ENCODE results near the gene TMEM86A.

The TMEM86A gene

GRCh38 chr11:18727479-18728236 lies 29.1 kb downstream of the TMEM86A start:
- DNase-seq, result peak; percentile 32

DNA sequence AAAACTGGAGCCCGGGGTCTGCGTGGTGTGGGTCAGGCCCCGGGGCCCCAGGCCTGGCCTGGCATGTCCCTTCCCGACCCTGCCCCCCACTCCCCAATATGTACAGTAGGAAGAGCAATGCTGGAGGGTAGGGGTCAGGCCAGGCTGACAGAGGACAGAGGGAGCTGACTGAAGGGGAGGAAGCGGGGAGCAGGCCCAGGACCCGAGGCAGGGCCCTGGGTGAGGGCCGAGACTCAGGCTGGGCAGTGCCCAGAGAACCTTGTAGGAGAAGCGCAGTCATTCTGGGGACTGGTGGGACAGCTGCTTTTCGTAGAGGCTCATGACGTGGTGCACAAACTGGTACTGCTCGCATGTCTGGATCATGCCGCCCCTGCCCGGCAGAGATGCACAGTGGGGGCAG lies 30.1 kb downstream of the TMEM86A start:
- DNase-seq, result no peak

GRCh38 chr11:18729426-18729825 lies 30.8 kb downstream of the TMEM86A start:
- no peak for DNase-seq

DNA sequence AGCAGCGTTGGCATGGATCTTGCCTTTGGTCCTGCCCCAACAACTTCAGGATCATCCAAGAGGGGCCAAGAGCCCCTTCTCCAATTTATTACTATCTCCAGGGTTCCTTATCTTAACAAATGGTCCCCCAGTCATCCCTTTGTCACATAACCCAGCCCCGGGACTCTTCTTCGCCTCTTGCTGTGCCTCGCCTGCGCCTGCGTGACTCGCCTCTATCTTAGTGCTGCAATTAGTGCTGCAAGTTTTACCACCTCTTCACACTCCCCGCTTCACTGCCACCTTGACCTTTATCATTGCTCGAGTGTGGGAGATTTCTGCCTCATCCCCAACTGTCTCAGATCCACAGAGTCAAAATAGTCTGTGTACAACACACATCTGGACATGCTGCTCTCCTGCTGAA lies 31.4 kb downstream of the TMEM86A start:
- DNase-seq, result no peak

- no peak for DNase-seq
Observed at GRCh38 chr11:18731441-18731840, 32.9 kb downstream of the TMEM86A start.

GRCh38 chr11:18731949-18732821 lies 33.6 kb downstream of the TMEM86A start:
- peak; percentile 8 for DNase-seq

GRCh38 chr11:18733202-18733601 lies 34.6 kb downstream of the TMEM86A start:
- no peak for DNase-seq

DNA sequence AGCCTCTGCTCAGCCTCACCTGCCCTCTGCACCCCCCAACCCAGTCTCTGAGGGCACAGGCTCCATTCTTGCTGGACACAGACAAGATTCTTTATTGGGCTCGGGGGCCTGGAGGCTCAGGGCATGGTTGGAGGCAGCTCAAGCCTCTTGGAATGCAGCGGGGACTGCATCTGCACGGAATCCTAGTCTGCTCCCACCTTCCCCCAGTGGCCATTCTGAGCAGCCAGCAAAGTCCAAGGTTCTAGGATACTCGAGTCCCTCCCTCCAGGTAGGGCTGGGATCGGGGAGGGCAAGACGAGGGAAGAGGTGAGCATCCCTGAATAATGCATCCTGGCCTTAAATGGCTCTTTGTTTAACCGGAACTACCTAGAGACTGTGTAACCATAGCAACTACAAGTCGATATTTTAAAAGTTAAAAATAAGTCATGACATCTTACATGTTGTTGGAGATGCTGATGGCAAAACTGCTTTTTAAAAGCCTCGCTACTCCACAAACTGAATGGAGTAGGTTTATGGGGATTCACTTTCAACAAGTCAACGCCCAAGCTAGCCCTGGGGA lies 38.1 kb downstream of the TMEM86A start:
- no peak for DNase-seq

- no peak for DNase-seq
Observed at GRCh38 chr11:18737642-18738041, 39.1 kb downstream of the TMEM86A start.

- DNase-seq, result no peak
Observed at GRCh38 chr11:18739685-18740084, 41.1 kb downstream of the TMEM86A start.

GRCh38 chr11:18741783-18742182 lies 43.2 kb downstream of the TMEM86A start:
- DNase-seq, result no peak

GRCh38 chr11:18743365-18743764 lies 44.8 kb downstream of the TMEM86A start:
- DNase-seq, result no peak

DNA sequence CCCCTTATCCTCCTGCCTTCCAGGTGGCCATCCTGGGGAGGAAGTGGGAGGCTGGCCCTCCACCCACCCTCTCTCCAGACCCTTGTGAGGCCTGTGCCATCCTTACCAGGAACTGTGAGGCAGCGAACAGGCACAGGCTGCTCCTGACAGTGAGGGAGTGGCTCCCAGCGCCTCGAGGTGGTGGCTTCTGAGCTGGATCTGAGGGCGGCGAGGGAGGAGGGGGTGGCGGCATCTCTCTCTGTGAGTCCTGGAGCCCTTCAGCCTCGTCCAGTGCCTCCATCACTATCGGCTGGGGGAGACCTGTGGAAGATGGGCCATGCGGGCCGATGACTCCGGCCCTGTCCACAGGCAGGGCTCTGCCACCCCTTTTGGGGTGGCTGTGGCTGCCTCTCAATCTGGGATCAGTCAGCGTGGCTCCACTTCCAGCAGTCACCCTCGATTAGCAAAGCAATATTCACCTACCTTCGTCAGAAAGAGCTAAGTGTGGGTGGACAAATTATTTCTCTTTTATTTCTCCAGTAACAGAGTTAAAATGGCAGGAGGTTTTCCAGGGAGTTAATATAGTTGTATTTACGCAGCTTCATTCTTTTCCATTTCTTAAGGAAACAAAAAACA lies 45.4 kb downstream of the TMEM86A start:
- no peak for DNase-seq

- DNase-seq, result no peak
Observed at GRCh38 chr11:18745251-18745650, 46.7 kb downstream of the TMEM86A start.

DNA sequence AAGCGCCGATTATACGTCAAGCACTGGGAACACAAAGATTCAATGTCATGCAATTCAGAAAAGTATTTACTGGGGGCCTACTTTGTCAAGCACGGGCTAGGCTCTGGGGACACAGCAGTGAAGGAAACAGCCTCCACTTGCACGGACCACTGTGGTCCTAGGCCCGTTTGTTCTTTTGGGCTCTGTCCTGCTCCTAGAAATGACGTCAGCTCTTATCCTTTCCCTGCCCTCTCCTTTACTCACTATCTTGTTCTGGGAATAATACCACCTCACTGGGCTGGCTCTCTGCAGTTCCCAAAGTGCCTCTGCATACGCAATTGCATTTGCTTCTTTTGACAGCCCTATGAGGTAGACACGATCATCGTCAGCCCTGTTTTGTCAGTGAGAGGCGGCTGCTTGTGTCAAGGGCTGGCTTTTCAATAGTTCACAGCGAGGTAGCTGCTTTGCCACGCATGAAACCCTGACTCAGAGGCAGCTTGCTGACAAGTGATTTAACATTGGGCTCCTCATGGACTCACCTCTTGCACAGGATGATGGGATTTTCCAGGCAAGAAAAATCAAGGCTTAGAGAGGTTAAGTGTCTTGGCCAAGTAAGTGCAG lies 50.3 kb downstream of the TMEM86A start:
- DNase-seq, result no peak

DNA sequence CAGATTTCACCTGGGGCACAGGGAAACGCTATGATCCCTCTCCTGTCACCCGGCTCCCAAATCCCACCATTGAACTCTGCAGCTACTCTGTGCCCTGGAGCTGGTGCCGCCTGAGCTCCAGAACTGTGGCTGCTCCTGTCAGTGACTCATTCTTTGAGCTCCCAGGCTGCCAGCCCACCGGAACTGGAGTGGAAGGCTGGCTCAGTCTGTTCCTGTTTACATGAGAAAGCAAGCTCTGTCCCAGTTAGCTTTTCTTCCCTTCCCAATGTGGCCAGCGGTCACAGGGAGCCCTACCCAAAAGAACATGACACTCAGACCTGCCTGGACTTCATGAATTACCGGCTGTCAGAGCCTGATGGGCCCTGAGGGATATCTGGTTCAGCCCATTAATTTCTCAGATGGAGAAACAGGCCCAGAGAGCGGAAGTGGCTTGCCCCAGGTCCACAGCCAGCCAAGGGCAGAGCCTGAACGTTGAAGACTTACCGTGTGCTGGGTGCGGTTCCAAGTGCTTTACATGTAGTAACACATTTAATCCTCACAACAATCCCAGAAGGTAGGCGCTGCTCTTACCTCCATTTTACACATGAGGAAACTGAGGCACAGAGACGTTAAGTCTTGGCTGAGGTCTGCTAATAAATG lies 51.2 kb downstream of the TMEM86A start:
- DNase-seq, result no peak

GRCh38 chr11:18750944-18751343 lies 52.4 kb downstream of the TMEM86A start:
- no peak for DNase-seq

GRCh38 chr11:18752502-18752901 lies 53.9 kb downstream of the TMEM86A start:
- DNase-seq, result no peak

DNA sequence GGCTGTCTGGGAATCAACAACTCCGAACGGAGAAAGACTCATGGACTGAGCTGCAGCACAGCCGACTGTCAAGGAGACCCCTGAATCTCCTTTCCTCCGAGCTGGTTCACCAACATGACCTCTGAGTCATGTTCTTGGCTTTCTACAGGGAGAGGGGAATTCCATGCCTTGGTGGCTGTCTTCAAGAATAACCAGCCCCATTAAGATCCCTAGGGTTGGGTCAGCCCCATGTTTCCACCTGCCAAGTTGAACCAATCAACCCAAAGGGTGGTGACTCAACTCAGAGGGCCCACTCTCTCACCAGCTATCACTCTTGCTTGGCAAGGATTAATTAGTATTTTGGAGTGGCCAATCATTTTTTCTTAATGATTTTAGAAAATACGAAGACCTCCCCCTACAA lies 55.7 kb downstream of the TMEM86A start:
- DNase-seq, result no peak
